SIG-M5 (cell line): Measurements from ENCODE around the gene PPDPF.
"Not testable (repeated sequence)": the region's sequence is repeated elsewhere in the genome, so short reads cannot be mapped to it uniquely, and the experiment has no call there.

Source experiments
- DNase-seq: peaks from one replicate; lab custom pipeline; 2025; lab: John Stamatoyannopoulos, UW

Gene PPDPF

GRCh38 chr20:63520504-63520933 lies at the start of gene PPDPF:
TSS of gene PPDPF (plus strand) at chr20:63520765. CDS start at chr20:63521309, 544 bp downstream.
- DNase-seq: no peak

DNA sequence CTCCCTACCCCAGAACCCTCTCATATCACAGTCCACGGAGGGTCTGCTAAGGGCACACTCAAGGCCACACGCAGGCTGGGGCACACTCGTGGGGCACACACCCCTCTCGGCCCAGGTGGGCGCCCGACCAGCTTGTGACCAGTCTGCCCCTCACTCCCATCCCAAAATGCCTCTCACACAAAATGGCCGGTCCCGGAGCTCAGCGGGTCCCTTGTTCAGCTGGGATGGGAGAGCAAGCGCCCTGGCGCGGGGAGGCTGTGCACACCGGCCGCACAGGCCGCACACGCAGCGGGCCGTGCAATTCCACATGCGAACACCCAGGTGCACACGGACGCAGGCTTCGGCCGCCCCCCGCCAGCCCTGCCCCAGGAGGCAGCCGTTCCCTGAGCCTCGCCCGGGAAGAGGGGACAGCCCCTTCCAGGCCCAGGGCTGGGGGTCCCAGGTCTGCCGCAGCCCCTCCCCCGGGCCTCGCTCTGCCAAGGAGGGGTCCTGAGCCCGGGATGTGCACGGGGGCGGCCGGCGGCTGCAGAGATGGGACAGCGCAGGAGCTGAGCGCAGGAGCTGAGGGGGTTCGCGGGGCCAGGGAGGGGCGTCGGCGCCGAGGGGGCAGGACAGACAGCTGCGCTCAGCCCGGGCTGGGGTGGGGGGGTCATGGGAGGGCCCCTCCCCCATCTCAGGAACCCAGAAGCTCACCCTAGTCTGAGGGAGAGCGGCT lies 49.4 kb upstream of the PPDPF start:
- DNase-seq: no peak

GRCh38 chr20:63471717-63471980 lies 48.9 kb upstream of the PPDPF start:
- no peak for DNase-seq

- no peak for DNase-seq
Measured at GRCh38 chr20:63471981-63472831, 48.4 kb upstream of the PPDPF start, which contains the start of gene KCNQ2. TSS of gene KCNQ2 (minus strand) at chr20:63472655. CDS start at chr20:63472463, 192 bp downstream.

- no peak for DNase-seq
Measured at GRCh38 chr20:63472862-63473390, 47.6 kb upstream of the PPDPF start.

- no peak for DNase-seq
Measured at GRCh38 chr20:63473555-63474449, 46.8 kb upstream of the PPDPF start.

GRCh38 chr20:63475209-63475608 lies 45.4 kb upstream of the PPDPF start:
- DNase-seq: no peak

- no peak for DNase-seq
Measured at GRCh38 chr20:63477061-63477616, 43.4 kb upstream of the PPDPF start.

DNA sequence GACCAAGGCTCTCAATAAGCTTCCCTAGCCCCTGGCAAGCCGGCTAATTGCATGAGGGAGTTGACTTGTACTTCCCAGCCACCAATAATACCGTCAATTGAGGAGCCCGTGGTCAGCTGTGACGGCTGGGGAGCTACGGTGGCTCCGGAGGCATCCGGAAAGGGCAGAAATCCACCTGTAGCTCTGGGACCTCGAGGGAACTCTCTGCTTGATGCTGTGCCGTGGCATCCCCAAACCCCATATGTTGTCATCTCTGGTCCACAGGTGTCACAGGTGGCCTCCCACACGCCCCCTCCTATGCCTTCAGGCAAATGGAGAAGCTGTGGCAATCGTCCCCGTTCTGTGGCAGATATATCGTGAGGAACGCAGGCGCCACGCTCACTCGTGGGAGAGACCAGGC lies 42.6 kb upstream of the PPDPF start:
- no peak for DNase-seq

DNA sequence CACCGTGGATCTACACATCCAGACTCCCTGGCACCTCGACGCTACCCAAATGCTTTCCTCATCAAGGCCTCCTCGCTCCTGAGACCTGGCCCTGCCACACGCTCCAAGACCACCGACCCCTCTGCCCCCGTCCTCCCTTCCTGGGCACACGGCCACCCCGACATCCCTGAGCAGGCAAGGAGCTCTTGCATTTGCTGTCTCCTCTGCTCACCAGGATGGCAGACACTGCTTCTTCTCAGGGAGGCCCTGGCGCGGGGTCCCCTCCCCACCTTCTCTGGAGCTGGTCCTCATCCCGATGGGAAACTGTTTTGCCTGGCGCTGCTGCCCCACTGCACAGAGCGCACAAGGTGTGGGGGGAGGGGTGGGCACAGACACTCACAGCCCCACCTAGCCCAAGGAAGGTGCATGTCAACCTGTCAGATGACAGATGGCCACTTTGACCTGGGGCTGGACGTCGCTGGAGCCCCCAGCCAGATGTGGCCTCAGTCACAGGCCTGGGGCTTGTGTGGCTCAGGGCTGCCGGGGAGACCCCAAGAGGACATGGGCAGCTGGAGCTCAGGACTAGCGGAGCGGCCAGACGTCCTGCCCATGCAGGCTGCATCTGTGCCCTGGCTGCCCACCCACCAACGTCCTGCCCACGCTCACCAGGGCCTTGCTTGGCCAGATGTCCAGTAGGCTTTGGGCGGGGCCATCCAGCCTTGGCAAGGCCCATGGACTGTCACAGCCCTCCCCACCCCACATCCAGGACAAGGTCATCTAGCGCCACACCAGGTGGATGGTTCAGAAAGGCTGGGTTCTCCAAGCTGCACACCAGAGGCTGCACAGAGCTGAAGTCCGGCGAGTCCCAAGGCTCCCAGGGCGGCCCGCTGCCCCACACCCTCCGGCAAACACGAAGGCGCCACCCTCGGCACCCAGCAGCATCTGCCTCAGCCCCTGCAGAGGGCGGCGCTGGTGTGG lies 41.9 kb upstream of the PPDPF start:
- no peak for DNase-seq

GRCh38 chr20:63479695-63480419 lies 40.7 kb upstream of the PPDPF start:
- not testable (repeated sequence) for DNase-seq

DNA sequence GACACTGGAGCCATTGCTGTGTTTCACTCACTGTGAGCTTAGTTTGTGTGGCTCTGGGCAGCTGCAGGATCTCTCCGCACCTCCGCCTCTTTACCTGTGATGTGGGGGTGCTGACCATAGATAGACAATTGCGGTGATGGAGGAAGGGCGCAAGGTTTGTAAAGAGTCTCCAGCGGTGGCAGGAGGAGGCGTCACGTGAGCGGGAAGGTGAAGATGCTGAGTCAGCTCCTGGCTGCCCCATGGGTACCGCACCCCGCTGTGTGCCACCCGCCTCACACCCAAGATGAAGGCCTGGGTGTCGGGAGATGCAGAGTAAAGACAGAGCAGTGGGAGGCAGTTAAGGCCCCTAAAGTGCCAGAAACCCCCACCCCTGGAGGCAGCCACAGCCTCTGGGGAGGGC lies 39.1 kb upstream of the PPDPF start:
- no peak for DNase-seq

DNA sequence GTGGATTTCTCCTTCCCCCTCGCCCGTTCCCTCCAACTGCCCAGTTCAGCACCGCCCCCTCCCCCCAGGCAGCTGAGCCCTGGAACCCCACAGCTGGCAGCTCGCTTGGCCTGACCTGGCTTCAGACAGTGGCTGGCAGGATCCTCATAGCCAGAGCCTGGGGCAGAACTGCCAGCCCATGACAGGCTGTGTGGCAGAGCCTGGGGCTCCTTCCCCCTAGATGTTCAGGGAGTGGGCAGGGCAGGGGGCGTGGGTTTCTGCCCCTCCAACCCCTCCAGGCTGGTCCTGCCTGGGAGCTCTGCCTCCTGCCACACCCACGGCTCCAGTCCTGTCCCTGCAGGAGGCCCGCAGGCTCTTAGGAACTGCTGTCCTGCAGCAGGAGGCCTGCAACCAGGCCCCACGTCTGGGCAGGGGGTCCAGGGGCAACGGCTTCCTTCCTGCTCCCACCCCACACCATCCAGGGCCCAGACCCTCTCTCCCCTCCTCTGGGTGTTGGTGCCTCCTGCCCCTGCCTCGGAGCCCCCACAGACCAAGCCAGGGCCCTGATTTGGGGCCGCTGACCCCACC lies 38.5 kb upstream of the PPDPF start:
- no peak for DNase-seq

DNA sequence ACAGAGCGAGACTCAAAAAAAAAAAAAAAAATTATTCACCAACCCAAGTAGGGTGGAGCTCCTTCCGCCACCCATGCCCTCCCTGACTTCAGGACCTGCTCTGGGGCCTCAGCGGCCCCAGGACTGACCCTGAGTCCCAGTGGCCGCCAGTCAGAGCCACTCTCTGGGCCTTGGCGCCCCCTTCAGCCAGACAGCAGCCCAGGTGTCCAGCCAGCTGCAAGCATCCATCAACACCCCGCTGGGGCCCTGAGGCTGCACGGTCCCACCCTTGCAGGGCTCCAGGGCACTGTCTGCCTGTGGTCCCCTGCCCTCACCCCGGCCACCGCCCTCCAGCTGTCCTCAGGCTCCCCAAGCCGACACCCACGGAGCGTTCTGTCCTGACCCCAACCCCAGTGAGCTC lies 36.7 kb upstream of the PPDPF start:
- no peak for DNase-seq

- DNase-seq: no peak
Measured at GRCh38 chr20:63484236-63484635, 36.3 kb upstream of the PPDPF start.

DNA sequence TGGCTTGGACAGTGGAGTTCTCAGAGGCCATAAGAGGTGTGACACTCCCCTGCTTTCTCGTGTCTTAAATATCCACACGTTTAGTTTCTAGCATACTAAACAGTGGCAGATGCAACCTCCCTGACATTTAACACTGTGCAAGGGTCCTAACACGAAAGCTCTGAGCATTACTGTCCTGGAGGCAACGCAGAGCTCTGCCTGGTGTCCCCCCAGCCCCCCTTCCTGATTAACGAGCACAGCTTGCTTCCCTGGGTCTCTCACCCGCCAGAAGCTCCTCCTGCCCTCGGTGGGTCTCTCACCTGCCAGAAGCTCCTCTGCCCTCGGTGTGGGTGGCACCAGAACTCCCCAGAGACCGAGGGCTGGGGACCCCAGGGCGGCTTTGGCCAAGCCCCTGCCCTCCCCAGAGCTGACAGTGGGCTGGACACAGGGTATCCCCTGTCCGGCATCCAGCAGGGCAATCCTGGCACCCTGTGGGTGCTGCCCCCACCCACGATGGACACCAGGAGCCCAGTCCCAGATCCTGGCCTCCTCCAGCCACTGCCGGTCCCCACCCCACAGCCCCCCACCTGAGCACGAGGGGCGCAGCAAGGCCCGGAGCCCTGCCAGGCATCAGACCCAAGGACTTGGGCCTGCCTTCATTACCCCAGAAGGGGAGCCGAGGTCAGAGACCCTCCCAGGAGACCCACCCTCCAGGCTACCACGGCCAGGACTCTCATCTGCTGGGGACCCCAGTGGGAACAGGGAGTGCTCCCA lies 35.7 kb upstream of the PPDPF start:
- DNase-seq: no peak

GRCh38 chr20:63486300-63486855 lies 34.2 kb upstream of the PPDPF start:
- no peak for DNase-seq

- no peak for DNase-seq
Measured at GRCh38 chr20:63487116-63487764, 33.3 kb upstream of the PPDPF start.
